Spleen (tissue), 11 donors: ENCODE measurements around the gene LRRC4C. TPM values are rescaled to one million over a fixed set of nuclear protein-coding genes. Genes with fewer than 3 reads are reported as not detected.

Experiments
- DNase-seq: peaks from one replicate; pipeline ENCODE4 v3.0.0-alpha.2; 2020
- H3K27ac ChIP-seq, 8 donors: fragments of 200-600 bp; sonication (generic) in 7 of 8; 1 replicate in 4 of 8; 2 replicates in 4 of 8; pipeline versions ENCODE4 v1.5.0 to v1.8.0; 2016 to 2021; ENCODE audit warnings: inconsistent platforms in 4 of 8, mild to moderate bottlenecking in 4 of 8, moderate library complexity in 1 of 8
- H3K27me3 ChIP-seq, 7 donors: fragments of 200-600 bp; sonication (generic) in 6 of 7; replicated peaks in 1 of 7; 1 replicate in 4 of 7; 2 replicates in 3 of 7; pipeline versions ENCODE4 v1.5.0 to v1.8.0; 2016 to 2021; ENCODE audit warnings: inconsistent platforms in 3 of 7, mild to moderate bottlenecking in 1 of 7
- H3K36me3 ChIP-seq, 6 donors: fragments of 200-600 bp; sonication (generic) in 5 of 6; 1 replicate in 4 of 6; 2 replicates in 2 of 6; pipeline versions ENCODE4 v1.5.0 to v1.8.0; 2016 to 2021; ENCODE audit warnings: inconsistent platforms in 2 of 6
- H3K4me1 ChIP-seq, 6 donors: fragments of 200-600 bp; sonication (generic) in 5 of 6; 1 replicate in 3 of 6; 2 replicates in 3 of 6; pipeline versions ENCODE4 v1.5.0 to v1.8.0; 2016 to 2021; ENCODE audit warnings: inconsistent platforms in 3 of 6
- H3K4me3 ChIP-seq, 8 donors: fragments of 200-600 bp; sonication (generic) in 7 of 8; 1 replicate in 4 of 8; 2 replicates in 4 of 8; pipeline versions ENCODE4 v1.5.0 to v1.8.0; 2016 to 2021; ENCODE audit warnings: inconsistent platforms in 4 of 8, mild to moderate bottlenecking in 4 of 8, moderate library complexity in 2 of 8
- H3K9me3 ChIP-seq, 8 donors: fragments of 200-600 bp; sonication (generic) in 7 of 8; 1 replicate in 4 of 8; 2 replicates in 4 of 8; pipeline versions ENCODE4 v1.5.0 to v1.8.0; 2016 to 2021; ENCODE audit warnings: inconsistent platforms in 4 of 8
- CTCF ChIP-seq, 11 experiments: fragments of 200-600 bp in 7 of 11; fragments of 450-650 bp in 4 of 11; sonication (generic) in 4 of 11; IDR thresholded peaks in 8 of 11; conservative IDR thresholded peaks in 3 of 11; 1 replicate in 7 of 11; 2 replicates in 4 of 11; pipeline versions ENCODE4 v1.4.0 to v1.8.0; 2016 to 2021; ENCODE audit warnings: antibody characterized with exemption in 11 of 11, inconsistent platforms in 4 of 11, mild to moderate bottlenecking in 1 of 11
- POLR2A ChIP-seq, 3 donors: fragments of 450-650 bp; IDR thresholded peaks; one replicate each; pipeline ENCODE4 v1.5.1; 2017; ENCODE audit warnings: antibody characterized with exemption in 3 of 3, mild to moderate bottlenecking in 1 of 3
- POLR2AphosphoS5 ChIP-seq, 3 donors: sonication (generic); formaldehyde crosslinking; IDR thresholded peaks; one replicate each; pipeline ENCODE4 v1.5.1; 2017; ENCODE audit warnings: antibody characterized with exemption in 3 of 3
- WGBS, 5 donors: extraction: QIAGEN DNeasy Blood & Tissue Kit in 3 of 5; methylation state at CpG; one replicate each; pipeline versions ENCODE4 v1.1.5 to v1.1.7; 2013 to 2018; 5-methylcytosine and 5-hydroxymethylcytosine counted together
- intact Hi-C: fragments of 100-400 bp; cut with DNase I; formaldehyde crosslinking; loops from one replicate; pipeline ENCODE4 v1.15.0; 2023; ENCODE audit warnings: low total_unique reads
- polyA plus RNA-seq, 3 donors: library from polyadenylated mRNA; stranded (reverse); fragments of 200-250 nt; gene quantifications; one replicate each; pipeline ENCODE4 v1.2.1, GENCODE V29; 2013
- total RNA-seq, 7 donors: library from RNA; depleted of rRNA in 3 of 7; stranded (reverse); fragments of >200 nt in 3 of 7; fragmentation: NEBNext Ultra II Directional in 4 of 7; extraction: Animal tissue kit (Norgen Biotek cat#: 25700) in 4 of 7; gene quantifications; one replicate each; pipeline versions ENCODE4 v1.1.0 to v1.2.1, GENCODE V29; 2016 to 2021
- donor health status: healthy with polysubstance abuse.
- donor health status: DM: no; HTN: no; CAD: no; lungs with moderate emphysema.
- donor health status: DM: no; HTN: no; CAD: no.
- donor health status: Bipolar disorder and iron deficiency.
- donor health status: healthy.
- donor health status: DM: no; HTN: no; CAD: no.
- donor health status: DM: yes; HTN: yes; CAD: no.

Gene LRRC4C
- total and polyA plus RNA-seq, 10 donors, result 0.15 to 8.9 (median 1.9) TPM

- WGBS, 5 donors, result 29 to 49% (median 40%) methylated on average over 3 of the region's 3 CpGs
- no peaks in the 10 kb centered on the region for H3K4me1 ChIP-seq
- no peak for TF ChIP-seq POLR2A (IDR thresholded peaks at IDR 0.05)
- TF ChIP-seq CTCF (IDR thresholded peaks at IDR 0.05 in 8 of 11, conservative IDR thresholded peaks at IDR 0.05 in 3 of 11), result no peak
- no peak for TF ChIP-seq POLR2AphosphoS5 (IDR thresholded peaks at IDR 0.05)
- no peak overlapping the region for H3K27ac ChIP-seq
- DNase-seq, result no peak
- H3K9me3 ChIP-seq, result peaks cover 0 to 10% (median 3%) of the 10 kb centered on the region in 8 donors
- H3K36me3 ChIP-seq, result no peaks in the 10 kb centered on the region
- H3K27me3 ChIP-seq, result no peaks in the 10 kb centered on the region
- H3K4me3 ChIP-seq, result no peak overlapping the region
- intact Hi-C loops, result no loop called here
These were observed 24.5 kb upstream of the LRRC4C start for GRCh38 chr11:41483956-41484355.

GRCh38 chr11:41479179-41479578, 19.7 kb upstream of the LRRC4C start:
- Histone ChIP-seq H3K27me3 (no peaks in the 10 kb centered on the region), H3K9me3 (peaks cover 0 to 24% (median 7%) of the 10 kb centered on the region in 8 donors), H3K4me1 (no peaks in the 10 kb centered on the region), H3K36me3 (no peaks in the 10 kb centered on the region), H3K27ac (no peak overlapping the region), H3K4me3 (no peak overlapping the region)
- WGBS, 5 donors, result 61 to 86% (median 78%) methylated on average over 1 of the region's 1 CpG
- DNase-seq, result no peak
- TF ChIP-seq POLR2A (IDR thresholded peaks at IDR 0.05) (no peak), POLR2AphosphoS5 (IDR thresholded peaks at IDR 0.05) (no peak), CTCF (IDR thresholded peaks at IDR 0.05 in 8 of 11, conservative IDR thresholded peaks at IDR 0.05 in 3 of 11) (no peak)
- intact Hi-C loops, result no loop called here

- Histone ChIP-seq H3K27ac (no peak overlapping the region), H3K36me3 (no peaks in the 10 kb centered on the region), H3K4me1 (peaks cover 0 to 8% (median 0%) of the 10 kb centered on the region in 6 donors), H3K4me3 (no peak overlapping the region), H3K9me3 (peaks cover 0 to 15% (median 7%) of the 10 kb centered on the region in 8 donors), H3K27me3 (peaks cover 0 to 33% (median 0%) of the 10 kb centered on the region in 7 donors)
- intact Hi-C loops, result no loop called here
- DNase-seq, result no peak
- TF ChIP-seq POLR2AphosphoS5 (IDR thresholded peaks at IDR 0.05), result no peak
- TF ChIP-seq CTCF (IDR thresholded peaks at IDR 0.05 in 8 of 11, conservative IDR thresholded peaks at IDR 0.05 in 3 of 11), result peak in 10 of 11 experiments; percentile 34 to 76 (median 54)
- 2 to 23% (median 13%) methylated on average over 1 of the region's 1 CpG for WGBS, 5 donors
These were observed 1.7 kb upstream of the LRRC4C start for GRCh38 chr11:41461057-41461681.

- Histone ChIP-seq H3K27me3 (peaks cover 0 to 33% (median 0%) of the 10 kb centered on the region in 7 donors), H3K4me3 (peak overlapping the region in 2 of 8 donors; percentile 26 to 51), H3K9me3 (peaks cover 0 to 9% (median 7%) of the 10 kb centered on the region in 8 donors), H3K4me1 (peaks cover 0 to 8% (median 0%) of the 10 kb centered on the region in 6 donors), H3K36me3 (no peaks in the 10 kb centered on the region), H3K27ac (no peak overlapping the region)
- no peak for DNase-seq
- TF ChIP-seq POLR2A (IDR thresholded peaks at IDR 0.05), result no peak
- no peak for TF ChIP-seq CTCF (IDR thresholded peaks at IDR 0.05 in 8 of 11, conservative IDR thresholded peaks at IDR 0.05 in 3 of 11)
- TF ChIP-seq POLR2AphosphoS5 (IDR thresholded peaks at IDR 0.05), result no peak
- intact Hi-C loops, result no loop called here
- 14 to 27% (median 23%) methylated on average over 7 of the region's 7 CpGs for WGBS, 5 donors
These were observed 811 bp downstream of the LRRC4C start for GRCh38 chr11:41458641-41459040.
